Measurements from ENCODE around the gene CREBL2. TPM values are rescaled to one million over a fixed set of nuclear protein-coding genes. Genes with fewer than 3 reads are reported as not detected.

CREBL2 gene
- total and polyA plus RNA-seq, 2 donors (not counting 1 experiment from before 2014, with no cell fraction given) = 6.5 to 22.1 TPM

- under 1% methylated on average over 44 of the region's 59 CpGs for WGBS (ENCODE audit: insufficient coverage)
Measured at GRCh38 chr12:12562585-12563261, 49.0 kb upstream of the CREBL2 start, which contains the start of gene DUSP16. TSS of gene DUSP16 (minus strand) at chr12:12562863. CDS start at chr12:12521098, 41,765 bp downstream.

More at GRCh38 chr12:12562585-12563261, 49.0 kb upstream of the CREBL2 start, which contains the start of gene DUSP16:
- Histone ChIP-seq H3K4me2 (replicated peaks; ENCODE audit: low read depth, low read length, poor library complexity, severe bottlenecking) (peak within 1 kb of the TSS; percentile 91), H3K27me3 (replicated peaks in 1 of 4; ENCODE audit: control extremely low read depth in 1 of 4, control insufficient read depth in 3 of 4, insufficient read depth in 4 of 4, low read length in 3 of 4) (peaks cover 0 to 9% (median 3%) of the 10 kb centered on the region in 4 experiments), H3K4me1 (ENCODE audit: control insufficient read depth in 2 of 2, insufficient read depth in 2 of 2, low read length in 2 of 2) (peaks cover 17 to 18% of the 10 kb centered on the region in 2 donors), H3K9me3 (ENCODE audit: control extremely low read depth in 1 of 3, control insufficient read depth in 2 of 3, insufficient read depth in 1 of 3, low read length in 2 of 3) (peaks cover 0 to 3% (median 0%) of the 10 kb centered on the region in 3 donors), H3K36me3 (replicated peaks in 1 of 2; ENCODE audit: control extremely low read depth in 1 of 2, control insufficient read depth in 1 of 2, extremely low read depth in 1 of 2, insufficient read depth in 2 of 2, low read length in 1 of 2) (no peaks in the 10 kb centered on the region), H3K9ac (ENCODE audit: low read length) (peak within 1 kb of the TSS; percentile 73), H2AFZ (ENCODE audit: insufficient read depth, low read depth, low read length, poor library complexity, severe bottlenecking) (peak within 1 kb of the TSS; percentile 73), H3K27ac (ENCODE audit: low read length in 2 of 2) (peak within 1 kb of the TSS; percentile 38 to 82), H3K79me2 (ENCODE audit: control insufficient read depth, insufficient read depth, low read length) (no peaks in the 10 kb centered on the region), H4K20me1 (ENCODE audit: control insufficient read depth, insufficient read depth, low read length, poor library complexity, severe bottlenecking) (no peaks in the 10 kb centered on the region), H3K4me3 (ENCODE audit: control extremely low read depth in 1 of 5, extremely low read depth in 1 of 5, insufficient read depth in 1 of 5, low read depth in 2 of 5, low read length in 4 of 5) (peak within 1 kb of the TSS; percentile 55 to 78 (median 72))
- ChIA-PET CTCF (interaction anchor here (0.7 to 2.7 kb wide), 9 partner anchors 14 to 206 kb away, joined by 3 to 29 read pairs (median 6); partner anchors contain the start of gene BORCS5), POLR2A (interaction anchor here (1.0 kb wide), 2 partner anchors 152 to 154 kb away, joined by 3 to 4 read pairs; no protein-coding TSS in a partner anchor)
- Mint-ChIP-seq H3K9me3 (ENCODE audit: insufficient read depth) (peaks cover 2% of the 10 kb centered on the region), H3K27ac (peak within 1 kb of the TSS; percentile 92), H3K4me1 (peaks cover 20% of the 10 kb centered on the region), H3K27me3 (peaks cover 8% of the 10 kb centered on the region), H3K4me3 (peak within 1 kb of the TSS; percentile 95)
- ATAC-seq (ENCODE audit: low read depth) (peak; percentile 70), DNase-seq (peak; percentile 90)
- intact Hi-C loops (cut with micrococcal nuclease) = loop anchor here (1.0 to 5.0 kb wide), 8 partner anchors 49 to 910 kb away; partner anchors contain the start of genes CREBL2 and GPR19
- TF ChIP-seq, protein P1, sequence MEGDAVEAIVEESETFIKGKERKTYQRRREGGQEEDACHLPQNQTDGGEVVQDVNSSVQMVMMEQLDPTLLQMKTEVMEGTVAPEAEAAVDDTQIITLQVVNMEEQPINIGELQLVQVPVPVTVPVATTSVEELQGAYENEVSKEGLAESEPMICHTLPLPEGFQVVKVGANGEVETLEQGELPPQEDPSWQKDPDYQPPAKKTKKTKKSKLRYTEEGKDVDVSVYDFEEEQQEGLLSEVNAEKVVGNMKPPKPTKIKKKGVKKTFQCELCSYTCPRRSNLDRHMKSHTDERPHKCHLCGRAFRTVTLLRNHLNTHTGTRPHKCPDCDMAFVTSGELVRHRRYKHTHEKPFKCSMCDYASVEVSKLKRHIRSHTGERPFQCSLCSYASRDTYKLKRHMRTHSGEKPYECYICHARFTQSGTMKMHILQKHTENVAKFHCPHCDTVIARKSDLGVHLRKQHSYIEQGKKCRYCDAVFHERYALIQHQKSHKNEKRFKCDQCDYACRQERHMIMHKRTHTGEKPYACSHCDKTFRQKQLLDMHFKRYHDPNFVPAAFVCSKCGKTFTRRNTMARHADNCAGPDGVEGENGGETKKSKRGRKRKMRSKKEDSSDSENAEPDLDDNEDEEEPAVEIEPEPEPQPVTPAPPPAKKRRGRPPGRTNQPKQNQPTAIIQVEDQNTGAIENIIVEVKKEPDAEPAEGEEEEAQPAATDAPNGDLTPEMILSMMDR (IDR thresholded peaks at IDR 0.05) = no peak
- TF ChIP-seq EZH2 (IDR thresholded peaks at IDR 0.05; ENCODE audit: borderline replicate concordance, insufficient read depth, low read depth, low read length, poor library complexity, severe bottlenecking) = no peak
